ENCODE data around the gene PRMT1.

PRMT1 gene

GRCh38 chr19:49651029-49651819, 25.8 kb upstream of the PRMT1 start:
- DNase-seq (ENCODE audit: low read depth in 1 of 2, low spot score in 1 of 2), result no peak

- DNase-seq (ENCODE audit: low read depth in 1 of 2, low spot score in 1 of 2), result no peak
Measured at GRCh38 chr19:49651820-49652550, 25.1 kb upstream of the PRMT1 start.

GRCh38 chr19:49652551-49653465, 24.3 kb upstream of the PRMT1 start:
- DNase-seq (ENCODE audit: low read depth in 1 of 2, low spot score in 1 of 2), result no peak

- DNase-seq (ENCODE audit: low read depth in 1 of 2, low spot score in 1 of 2), result no peak
Measured at GRCh38 chr19:49653466-49653806, 23.6 kb upstream of the PRMT1 start.

- DNase-seq (ENCODE audit: low read depth in 1 of 2, low spot score in 1 of 2), result no peak
Measured at GRCh38 chr19:49654581-49654980, 22.5 kb upstream of the PRMT1 start.

- no peak for DNase-seq (ENCODE audit: low read depth in 1 of 2, low spot score in 1 of 2)
Measured at GRCh38 chr19:49655570-49656455, 21.3 kb upstream of the PRMT1 start.

- DNase-seq (ENCODE audit: low read depth in 1 of 2, low spot score in 1 of 2), result no peak
Measured at GRCh38 chr19:49656456-49657109, 20.5 kb upstream of the PRMT1 start.

GRCh38 chr19:49657493-49658138, 19.5 kb upstream of the PRMT1 start:
- no peak for DNase-seq (ENCODE audit: low read depth in 1 of 2, low spot score in 1 of 2)

- DNase-seq (ENCODE audit: low read depth in 1 of 2, low spot score in 1 of 2), result no peak
Measured at GRCh38 chr19:49658139-49658517, 18.9 kb upstream of the PRMT1 start.

GRCh38 chr19:49658566-49659442, 18.3 kb upstream of the PRMT1 start:
- no peak for DNase-seq (ENCODE audit: low read depth in 1 of 2, low spot score in 1 of 2)

GRCh38 chr19:49660338-49660961, 16.6 kb upstream of the PRMT1 start:
- DNase-seq (ENCODE audit: low read depth in 1 of 2, low spot score in 1 of 2), result no peak

GRCh38 chr19:49662011-49662410, 15.1 kb upstream of the PRMT1 start:
- DNase-seq (ENCODE audit: low read depth in 1 of 2, low spot score in 1 of 2), result no peak

GRCh38 chr19:49663224-49663623, 13.8 kb upstream of the PRMT1 start:
- no peak for DNase-seq (ENCODE audit: low read depth in 1 of 2, low spot score in 1 of 2)

- DNase-seq (ENCODE audit: low read depth in 1 of 2, low spot score in 1 of 2), result peak; percentile 85 to 93
Measured at GRCh38 chr19:49664171-49665035, 12.7 kb upstream of the PRMT1 start.

GRCh38 chr19:49665036-49665350, 12.1 kb upstream of the PRMT1 start:
- no peak for DNase-seq (ENCODE audit: low read depth in 1 of 2, low spot score in 1 of 2)

GRCh38 chr19:49665351-49666119, 11.5 kb upstream of the PRMT1 start, which contains the start of the genes BCL2L12 and IRF3:
Gene BCL2L12 (plus strand): TSS chr19:49665933. CDS start chr19:49666693, 760 bp downstream.
Gene IRF3 (minus strand): TSS chr19:49665857. CDS start chr19:49664838, 1,019 bp downstream.
- peak; percentile 98 for DNase-seq (ENCODE audit: low read depth in 1 of 2, low spot score in 1 of 2)

GRCh38 chr19:49666120-49666444, 11.0 kb upstream of the PRMT1 start:
- DNase-seq (ENCODE audit: low read depth in 1 of 2, low spot score in 1 of 2), result no peak
